Right atrium auricular region (tissue), 2 donors: ENCODE data around the gene VPS18. TPM values are rescaled to one million over a fixed set of nuclear protein-coding genes. Genes with fewer than 3 reads are reported as not detected.

Experiments used
- DNase-seq: peaks from one replicate; pipeline ENCODE4 v3.0.0-alpha.2; 2019; ENCODE audit warnings: low spot score
- H3K27ac ChIP-seq, 2 donors: fragments of 200-600 bp; sonication (generic); 1 replicate in 1 of 2; 2 replicates in 1 of 2; pipeline ENCODE4 v1.5.1; 2016 to 2019
- H3K27me3 ChIP-seq, 2 donors: fragments of 200-600 bp; sonication (generic); one replicate each; pipeline versions ENCODE4 v1.5.1 to v1.6.0; 2017 to 2019
- H3K36me3 ChIP-seq: fragments of 200-600 bp; sonication (generic); one replicate; pipeline ENCODE4 v1.5.1; 2016
- H3K4me1 ChIP-seq, 2 donors: fragments of 200-600 bp; sonication (generic); one replicate each; pipeline versions ENCODE4 v1.5.1 to v1.6.0; 2017 to 2019
- H3K4me3 ChIP-seq, 2 donors: fragments of 200-600 bp; sonication (generic); 1 replicate in 1 of 2; 2 replicates in 1 of 2; pipeline ENCODE4 v1.5.1; 2017 to 2019; ENCODE audit warnings: mild to moderate bottlenecking in 1 of 2, moderate library complexity in 1 of 2
- H3K9me3 ChIP-seq, 2 donors: fragments of 200-600 bp; sonication (generic); one replicate each; pipeline ENCODE4 v1.5.1; 2019
- CTCF ChIP-seq, 2 donors: fragments of 200-600 bp; sonication (generic); IDR thresholded peaks; one replicate each; pipeline ENCODE4 v1.5.1; 2019; ENCODE audit warnings: antibody characterized with exemption in 2 of 2
- total RNA-seq, 2 donors: library from RNA; depleted of rRNA; stranded (reverse); fragments of >200 nt; gene quantifications; one replicate each; pipeline ENCODE4 v1.1.0, GENCODE V29; 2016

VPS18 gene
- total RNA-seq, 2 donors from 2014 or later: 18.1 to 26.1 TPM

GRCh38 chr15:40944510-40945296, 50.5 kb downstream of the VPS18 start:
- Histone ChIP-seq H3K4me1 (peaks cover 0 to 31% of the 10 kb centered on the region in 2 donors), H3K4me3 (no peak overlapping the region), H3K9me3 (no peaks in the 10 kb centered on the region), H3K27me3 (no peaks in the 10 kb centered on the region), H3K36me3 (no peaks in the 10 kb centered on the region), H3K27ac (no peak overlapping the region)
- TF ChIP-seq CTCF (IDR thresholded peaks at IDR 0.05): no peak
- no peak for DNase-seq

GRCh38 chr15:40948706-40949473, 54.6 kb downstream of the VPS18 start:
- no peak overlapping the region for H3K27ac ChIP-seq
- no peaks in the 10 kb centered on the region for H3K9me3 ChIP-seq
- H3K27me3 ChIP-seq: no peaks in the 10 kb centered on the region
- no peaks in the 10 kb centered on the region for H3K36me3 ChIP-seq
- no peak for DNase-seq
- H3K4me3 ChIP-seq: no peak overlapping the region
- no peak for TF ChIP-seq CTCF (IDR thresholded peaks at IDR 0.05)
- peaks cover 0 to 15% of the 10 kb centered on the region in 2 donors for H3K4me1 ChIP-seq

GRCh38 chr15:40949756-40950207, 55.5 kb downstream of the VPS18 start:
- DNase-seq: no peak
- Histone ChIP-seq H3K4me3 (no peak overlapping the region), H3K4me1 (peaks cover 0 to 17% of the 10 kb centered on the region in 2 donors), H3K27ac (no peak overlapping the region), H3K27me3 (no peaks in the 10 kb centered on the region), H3K9me3 (no peaks in the 10 kb centered on the region), H3K36me3 (no peaks in the 10 kb centered on the region)
- TF ChIP-seq CTCF (IDR thresholded peaks at IDR 0.05): no peak

- no peak for TF ChIP-seq CTCF (IDR thresholded peaks at IDR 0.05)
- Histone ChIP-seq H3K4me1 (peaks cover 0 to 30% of the 10 kb centered on the region in 2 donors), H3K9me3 (no peaks in the 10 kb centered on the region), H3K36me3 (no peaks in the 10 kb centered on the region), H3K27me3 (no peaks in the 10 kb centered on the region), H3K4me3 (no peak overlapping the region), H3K27ac (no peak overlapping the region)
- no peak for DNase-seq
These were observed 57.5 kb downstream of the VPS18 start for GRCh38 chr15:40951764-40952163.

GRCh38 chr15:40952301-40952900, 58.2 kb downstream of the VPS18 start:
- H3K27ac ChIP-seq: peak overlapping the region; percentile 56 to 76
- no peak for TF ChIP-seq CTCF (IDR thresholded peaks at IDR 0.05)
- no peak for DNase-seq
- peak overlapping the region; percentile 69 to 76 for H3K4me3 ChIP-seq
- no peaks in the 10 kb centered on the region for H3K9me3 ChIP-seq
- no peaks in the 10 kb centered on the region for H3K36me3 ChIP-seq
- H3K4me1 ChIP-seq: peaks cover 0 to 36% of the 10 kb centered on the region in 2 donors
- H3K27me3 ChIP-seq: no peaks in the 10 kb centered on the region
